HepG2 (cell line): ENCODE data around the gene CD207. TPM values are rescaled to one million over a fixed set of nuclear protein-coding genes. Genes with fewer than 3 reads are reported as not detected.

Experiments used
- ATAC-seq: fragments of 200-7000 bp; cut with Tn5 transposase; 3 replicates; pipeline ENCODE4 v1.9.1; 2020; ENCODE audit warnings: mild to moderate bottlenecking, moderate library complexity
- BruUV-seq: library from RNA; stranded (reverse); fragments of 400-500 nt; replicated peaks from 2 replicates; lab custom pipeline; 2021; lab: Mats Ljungman, UMichigan
- CTCF ChIA-PET: fragments of 300-600 bp; formaldehyde crosslinking; extraction: SDS; loops from one replicate; lab custom pipeline; 2021; ENCODE audit warnings: low total read pairs, inconsistent platforms, low intra/inter-chr PET ratio; lab: Yijun Ruan, JAX
- POLR2A ChIA-PET: fragments of 350-600 bp; sonication (Branson Sonifier 250); formaldehyde crosslinking; loops from one replicate; lab custom pipeline; 2020; ENCODE audit warnings: antibody characterized with exemption, inconsistent platforms; lab: Yijun Ruan, JAX
- DNase-seq: peaks from one replicate; pipeline ENCODE4 v3.0.0-alpha.2; 2015; ENCODE audit warnings: low spot score
- FAIRE-seq: peaks from 3 replicates; lab custom pipeline; 2011; peaks lifted over from hg19 to GRCh38; lab: Jason Lieb, UNC
- H2AFZ ChIP-seq: one replicate; pipeline ENCODE4 v1.6.1; 2011; ENCODE audit warnings: low read length, inconsistent platforms
- H3K27ac ChIP-seq: fragments of 300-600 bp; 3 replicates; pipeline ENCODE4 v1.8.0; 2011; ENCODE audit warnings: mixed run types, mild to moderate bottlenecking, mixed read lengths, low read length, inconsistent platforms; ENCODE audit not compliant: insufficient read depth; ENCODE audit errors: extremely low read length
- H3K27me3 ChIP-seq, 2 experiments: fragments of 200-600 bp in 1 of 2; 2 replicates in 1 of 2; 3 replicates in 1 of 2; pipeline versions ENCODE4 v1.6.0 to v1.8.0; 2011; ENCODE audit warnings: low read length in 2 of 2, mild to moderate bottlenecking in 2 of 2, moderate library complexity in 2 of 2, inconsistent platforms in 1 of 2; ENCODE audit not compliant: insufficient read depth in 2 of 2, control insufficient read depth in 1 of 2
- H3K36me3 ChIP-seq, 2 experiments: fragments of 200-600 bp in 1 of 2; replicated peaks in 1 of 2; 2 replicates in 1 of 2; 3 replicates in 1 of 2; pipeline versions ENCODE4 v1.5.1 to v1.8.0; 2011; ENCODE audit warnings: low read length in 2 of 2, inconsistent platforms in 1 of 2; ENCODE audit not compliant: insufficient read depth in 2 of 2, control insufficient read depth in 1 of 2
- H3K4me1 ChIP-seq: 2 replicates; pipeline ENCODE4 v1.5.1; 2012; ENCODE audit warnings: low read length, inconsistent platforms; ENCODE audit not compliant: insufficient read depth
- H3K4me2 ChIP-seq: 2 replicates; pipeline ENCODE4 v1.6.0; 2011; ENCODE audit warnings: low read depth, low read length, inconsistent platforms
- H3K4me3 ChIP-seq, 3 experiments: fragments of 200-600 bp in 1 of 3; sonication (generic), shearing (Covaris generic) in 1 of 3; replicated peaks in 1 of 3; 2 replicates each; pipeline ENCODE4 v1.5.1; 2011 to 2016; ENCODE audit warnings: low read length in 3 of 3, inconsistent platforms in 2 of 3, low read depth in 2 of 3, mild to moderate bottlenecking in 2 of 3, control low read depth in 1 of 3, mixed read lengths in 1 of 3; ENCODE audit not compliant: insufficient read depth in 1 of 3
- H3K79me2 ChIP-seq: one replicate; pipeline ENCODE4 v1.6.1; 2011; ENCODE audit warnings: low read length, inconsistent platforms; ENCODE audit not compliant: insufficient read depth
- H3K9ac ChIP-seq: 2 replicates; pipeline ENCODE4 v1.6.0; 2011; ENCODE audit warnings: mild to moderate bottlenecking, low read depth, low read length, inconsistent platforms; ENCODE audit not compliant: insufficient read depth
- H3K9me3 ChIP-seq: 2 replicates; pipeline ENCODE4 v1.5.1; 2012; ENCODE audit warnings: mild to moderate bottlenecking, low read length
- H4K20me1 ChIP-seq: 2 replicates; pipeline ENCODE4 v1.6.0; 2011; ENCODE audit warnings: inconsistent platforms, mild to moderate bottlenecking, low read length, moderate library complexity; ENCODE audit not compliant: insufficient read depth
- CENPT ChIP-seq: sonication (generic); formaldehyde crosslinking; IDR thresholded peaks from 2 replicates; pipeline ENCODE4 v1.8.0; 2022; ENCODE audit warnings: low read depth, mild to moderate bottlenecking, moderate library complexity, missing genetic modification reagents
- EEA1 ChIP-seq: sonication (generic); formaldehyde crosslinking; IDR thresholded peaks from 2 replicates; pipeline ENCODE4 v1.5.1; 2020; ENCODE audit warnings: mild to moderate bottlenecking, missing genetic modification reagents, borderline replicate concordance
- HNRNPLL ChIP-seq: fragments of 200-400 bp; formaldehyde crosslinking; IDR thresholded peaks from 2 replicates; pipeline ENCODE4 v1.6.1; 2017; ENCODE audit warnings: mild to moderate bottlenecking, low read depth, low read length; ENCODE audit not compliant: poor library complexity, severe bottlenecking
- KDM5B ChIP-seq: sonication (generic); formaldehyde crosslinking; IDR thresholded peaks from 2 replicates; pipeline ENCODE4 v1.4.0; 2020; ENCODE audit warnings: missing genetic modification reagents, mild to moderate bottlenecking, borderline replicate concordance
- MAZ ChIP-seq, 2 experiments: sonication (generic) in 1 of 2; formaldehyde crosslinking in 1 of 2; IDR thresholded peaks; 2 replicates each; pipeline versions ENCODE4 v1.5.0 to v1.6.1; 2012 to 2020; ENCODE audit warnings: low read depth in 2 of 2, mild to moderate bottlenecking in 2 of 2, borderline replicate concordance in 1 of 2, improper control_type of control experiment in 1 of 2, low read length in 1 of 2, missing genetic modification reagents in 1 of 2, moderate library complexity in 1 of 2
- MTA1 ChIP-seq: sonication (generic); formaldehyde crosslinking; IDR thresholded peaks from 2 replicates; pipeline ENCODE4 v1.4.0; 2020; ENCODE audit warnings: missing genetic modification reagents, mild to moderate bottlenecking, borderline replicate concordance
- RELA ChIP-seq: sonication (generic); formaldehyde crosslinking; IDR thresholded peaks from 2 replicates; pipeline ENCODE4 v1.4.0; 2020; ENCODE audit warnings: missing genetic modification reagents
- SIN3B ChIP-seq: fragments of 150-350 bp; IDR thresholded peaks from 2 replicates; pipeline ENCODE4 v1.6.1; 2014; ENCODE audit warnings: low read length
- SMC3 ChIP-seq: IDR thresholded peaks from 2 replicates; pipeline ENCODE4 v1.6.1; 2011; ENCODE audit warnings: low read length, improper control_type of control experiment
- SNRNP70 ChIP-seq: fragments of 200-400 bp; formaldehyde crosslinking; IDR thresholded peaks from 2 replicates; pipeline ENCODE4 v1.6.1; 2017; ENCODE audit warnings: mild to moderate bottlenecking, low read depth, low read length, moderate library complexity
- YEATS2 ChIP-seq: sonication (generic); formaldehyde crosslinking; IDR thresholded peaks from 2 replicates; pipeline ENCODE4 v1.4.0; 2020; ENCODE audit warnings: missing genetic modification reagents, borderline replicate concordance
- ZFY ChIP-seq: sonication (generic); formaldehyde crosslinking; IDR thresholded peaks from 2 replicates; pipeline ENCODE4 v1.4.0; 2020; ENCODE audit warnings: missing genetic modification reagents
- ZNF12 ChIP-seq: sonication (generic); formaldehyde crosslinking; IDR thresholded peaks from 2 replicates; pipeline ENCODE4 v1.5.0; 2020; ENCODE audit warnings: missing genetic modification reagents
- ZNF205 ChIP-seq: IDR thresholded peaks from 2 replicates; pipeline ENCODE4 v1.6.1; 2018; ENCODE audit warnings: missing biosample characterization, missing genetic modification reagents
- ZNF672 ChIP-seq: sonication (generic); formaldehyde crosslinking; IDR thresholded peaks from 2 replicates; pipeline ENCODE4 v1.8.1; 2022; ENCODE audit warnings: missing genetic modification reagents
- ZNF678 ChIP-seq: sonication (generic); formaldehyde crosslinking; IDR thresholded peaks from 2 replicates; pipeline ENCODE4 v1.4.0; 2020; ENCODE audit warnings: mild to moderate bottlenecking, missing genetic modification reagents
- ZSCAN31 ChIP-seq: sonication (generic); formaldehyde crosslinking; IDR thresholded peaks from 2 replicates; pipeline ENCODE4 v1.5.0; 2020; ENCODE audit warnings: low read depth, mild to moderate bottlenecking, missing genetic modification reagents
- WGBS: methylation state at CpG from one replicate; pipeline ENCODE4 v1.1.6; 2017; ENCODE audit warnings: low lambda C conversion rate; 5-methylcytosine and 5-hydroxymethylcytosine counted together
- in situ Hi-C: cut with HindIII; loops from 2 replicates; pipeline ENCODE4 v1.10.0; 2017; ENCODE audit warnings: low pct_unique_long_range_greater_than_20kb; ENCODE audit not compliant: extremely low pct_ligation_motif_present
- intact Hi-C: fragments of 100-400 bp; cut with micrococcal nuclease; formaldehyde crosslinking; loops from one replicate; pipeline ENCODE4 v1.10.0; 2022; ENCODE audit not compliant: unreplicated experiment
- polyA plus RNA-seq, 8 experiments: library from polyadenylated mRNA; depleted of rRNA in 3 of 8; stranded (reverse) in 7 of 8; unstranded in 1 of 8; fragments of >200 nt; fragmentation: Illumina TruSeq in 4 of 8; extraction: Trizol in 4 of 8; gene quantifications; 2 replicates each; pipeline versions ENCODE4 v1.2.1 to v1.2.3, GENCODE V29; 2011 to 2016; ENCODE audit warnings: low read depth in 4 of 8, missing spikeins in 1 of 8, mixed read lengths in 1 of 8; ENCODE audit not compliant: insufficient read depth in 1 of 8
- total RNA-seq, 5 experiments: library from RNA; depleted of rRNA; stranded (reverse); fragments of >200 nt; fragmentation: Illumina TruSeq; extraction: Trizol; gene quantifications; 2 replicates each; pipeline ENCODE4 v1.2.3, GENCODE V29; 2016; ENCODE audit warnings: low read depth in 1 of 5
- TF ChIP-seq, protein P1 (sequence below), 2 experiments: fragments of 450-650 bp in 1 of 2; sonication (generic) in 1 of 2; formaldehyde crosslinking; IDR thresholded peaks; 2 replicates each; pipeline versions ENCODE4 v1.5.0 to v1.8.0; 2020 to 2022; ENCODE audit warnings: mild to moderate bottlenecking in 1 of 2, missing genetic modification reagents in 1 of 2
- TF ChIP-seq, protein P2 (sequence below): sonication (generic); IDR thresholded peaks from 2 replicates; pipeline ENCODE4 v1.6.1; 2016; ENCODE audit warnings: low read depth, borderline replicate concordance

The CD207 gene
- total and polyA plus RNA-seq, 2 of the 13 experiments (the other 11 are each of a cell fraction or from before 2014, with no cell fraction given), result 0.09 to 0.15 TPM

DNA sequence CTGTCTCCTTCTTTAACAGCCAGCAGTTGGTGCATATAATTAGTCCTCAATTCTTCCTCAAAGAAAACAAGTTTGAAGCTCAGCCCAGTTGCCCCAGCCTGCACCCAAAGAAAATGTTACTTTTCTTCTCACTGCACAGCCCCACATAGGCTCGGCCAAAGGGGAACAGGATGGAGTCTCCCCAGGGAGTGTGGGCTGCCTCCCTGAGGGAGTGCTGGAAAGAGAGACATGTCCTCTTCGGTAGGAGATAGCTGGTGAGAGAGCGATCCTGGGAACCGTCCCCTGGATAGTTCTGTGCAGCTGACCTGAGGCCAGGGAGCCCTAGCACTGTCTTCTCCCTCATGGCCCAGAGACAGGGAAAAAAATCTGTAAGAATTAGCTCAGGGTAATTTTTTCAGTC lies 37.9 kb upstream of the CD207 start (continued):
- TF ChIP-seq ZNF205 (CRISPR knock-in tag) (no peak), HNRNPLL (no peak), ZFY (CRISPR knock-in tag) (no peak), ZNF12 (no peak), YEATS2 (no peak), SMC3 (no peak), SIN3B (no peak), EEA1 (CRISPR knock-in tag) (no peak)

DNA sequence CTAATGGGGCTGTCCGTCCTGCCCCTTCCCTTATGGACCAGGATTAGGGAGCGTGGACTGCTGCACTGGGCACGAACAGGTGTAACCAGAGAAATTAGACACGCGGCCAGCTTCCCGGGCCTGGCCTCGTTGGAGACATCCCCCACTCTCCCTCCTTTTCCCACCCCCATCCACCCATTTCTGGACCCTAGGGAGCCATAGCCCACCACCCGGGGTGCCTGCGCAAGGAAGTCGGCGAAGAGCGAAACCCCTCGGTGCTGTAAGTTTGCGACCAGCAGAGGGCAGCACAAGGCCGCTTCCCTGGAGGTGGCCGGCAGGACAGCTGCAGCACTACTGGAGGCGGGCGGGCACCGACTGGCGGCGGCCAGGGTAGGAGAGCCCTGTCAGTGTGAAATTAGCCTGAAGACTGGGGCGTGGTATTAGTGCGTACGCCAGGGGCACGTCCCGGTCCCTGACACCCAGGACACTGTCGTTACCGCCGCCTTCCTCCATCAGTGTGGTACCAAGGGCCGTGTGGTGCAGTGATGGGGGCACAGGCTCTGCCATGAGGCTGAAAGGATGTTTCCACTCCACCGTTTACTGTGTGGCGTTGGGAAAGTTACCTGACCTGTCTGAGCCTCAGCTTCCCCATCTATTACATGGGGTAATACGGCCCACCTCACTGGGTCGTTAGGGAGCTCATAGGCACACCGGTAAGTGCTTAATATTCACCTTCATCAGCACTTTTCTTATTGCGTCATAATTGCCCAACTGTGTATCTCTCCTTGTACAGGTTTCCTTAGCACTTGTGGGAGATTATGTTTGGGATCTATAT lies 36.0 kb upstream of the CD207 start:
- DNase-seq (peak; percentile 74), FAIRE-seq (peak; percentile 81)
- in situ Hi-C loops, result loop anchor here (5.0 kb wide), 2 partner anchors 51 to 76 kb away; no protein-coding TSS in a partner anchor
- TF ChIP-seq MAZ (IDR thresholded peaks at IDR 0.05; ENCODE audit: borderline replicate concordance, low read depth, low read length) (0 out of 2 replicates have a peak, but pooled peaks have one; percentile 15), MAZ (CRISPR knock-in tag; IDR thresholded peaks at IDR 0.05; ENCODE audit: low read depth) (peak; percentile 46; the same call in 1 of the 2 replicates), RELA (CRISPR knock-in tag) (0 out of 2 replicates have a peak, but pooled peaks have one; percentile 60), ZSCAN31 (peak; percentile 86; the same call in 1 of the 2 replicates), MTA1 (0 out of 2 replicates have a peak, but pooled peaks have one; percentile 36), CENPT (CRISPR knock-in tag) (0 out of 2 replicates have a peak, but pooled peaks have one; percentile 57), SNRNP70 (no peak), ZNF672 (CRISPR knock-in tag) (0 out of 2 replicates have a peak, but pooled peaks have one; percentile 50), ZNF678 (CRISPR knock-in tag) (no peak), KDM5B (CRISPR knock-in tag) (peak; percentile 93)
- TF ChIP-seq, protein P1, sequence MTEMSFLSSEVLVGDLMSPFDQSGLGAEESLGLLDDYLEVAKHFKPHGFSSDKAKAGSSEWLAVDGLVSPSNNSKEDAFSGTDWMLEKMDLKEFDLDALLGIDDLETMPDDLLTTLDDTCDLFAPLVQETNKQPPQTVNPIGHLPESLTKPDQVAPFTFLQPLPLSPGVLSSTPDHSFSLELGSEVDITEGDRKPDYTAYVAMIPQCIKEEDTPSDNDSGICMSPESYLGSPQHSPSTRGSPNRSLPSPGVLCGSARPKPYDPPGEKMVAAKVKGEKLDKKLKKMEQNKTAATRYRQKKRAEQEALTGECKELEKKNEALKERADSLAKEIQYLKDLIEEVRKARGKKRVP (CRISPR knock-in tag; IDR thresholded peaks at IDR 0.05), result peak in 1 of 2 experiments; percentile 41; a peak in 1 of 4 replicates
- TF ChIP-seq, protein P2, sequence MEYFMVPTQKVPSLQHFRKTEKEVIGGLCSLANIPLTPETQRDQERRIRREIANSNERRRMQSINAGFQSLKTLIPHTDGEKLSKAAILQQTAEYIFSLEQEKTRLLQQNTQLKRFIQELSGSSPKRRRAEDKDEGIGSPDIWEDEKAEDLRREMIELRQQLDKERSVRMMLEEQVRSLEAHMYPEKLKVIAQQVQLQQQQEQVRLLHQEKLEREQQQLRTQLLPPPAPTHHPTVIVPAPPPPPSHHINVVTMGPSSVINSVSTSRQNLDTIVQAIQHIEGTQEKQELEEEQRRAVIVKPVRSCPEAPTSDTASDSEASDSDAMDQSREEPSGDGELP, result peak; percentile 72; the same call in 1 of the 2 replicates

More for the DNA sequence above, 36.0 kb upstream of the CD207 start:
- H3K4me2 ChIP-seq, result peak overlapping the region; percentile 52
- H3K36me3 ChIP-seq, result no peaks in the 10 kb centered on the region
- peak overlapping the region in 1 of 3 experiments; percentile 45; a peak in 1 of 6 replicates for H3K4me3 ChIP-seq
- intact Hi-C loops, result loop anchor here (1.0 kb wide), 3 partner anchors 49 to 82 kb away; no protein-coding TSS in a partner anchor
- H3K79me2 ChIP-seq, result no peaks in the 10 kb centered on the region
- no peak overlapping the region for H3K27ac ChIP-seq
- ATAC-seq, result peak; percentile 98
- H3K4me1 ChIP-seq, result peaks cover 10% of the 10 kb centered on the region
- no peak overlapping the region for H3K9ac ChIP-seq
- no TSS peak for BruUV-seq
- no peak overlapping the region for H2AFZ ChIP-seq
- H3K27me3 ChIP-seq, result no peaks in the 10 kb centered on the region; a peak in 1 of 5 replicates
- H3K9me3 ChIP-seq, result no peaks in the 10 kb centered on the region
- ChIA-PET CTCF (interaction anchor here (0.8 to 6.5 kb wide), 11 partner anchors 10 to 128 kb away, joined by 3 to 124 read pairs (median 3); partner anchors contain the start of gene FIGLA), POLR2A (no interaction called here)
- 17% methylated on average over 25 of the region's 36 CpGs for WGBS
- H4K20me1 ChIP-seq, result no peaks in the 10 kb centered on the region
